Gastroesophageal sphincter (tissue), 3 donors: ENCODE results near the gene CAMSAP1.

ENCODE experiments used
- CTCF ChIP-seq, 4 experiments: fragments of 200-600 bp in 2 of 4; fragments of 450-650 bp in 2 of 4; sonication (generic) in 1 of 4; IDR thresholded peaks; one replicate each; pipeline ENCODE4 v1.5.1; 2017 to 2019; ENCODE audit warnings: antibody characterized with exemption in 4 of 4, mild to moderate bottlenecking in 2 of 4, moderate library complexity in 2 of 4
- EP300 ChIP-seq: sonication (generic); formaldehyde crosslinking; IDR thresholded peaks from one replicate; pipeline ENCODE4 v1.6.1; 2017; ENCODE audit warnings: antibody characterized with exemption, mild to moderate bottlenecking
- POLR2AphosphoS5 ChIP-seq: sonication (generic); formaldehyde crosslinking; IDR thresholded peaks from one replicate; pipeline ENCODE4 v1.6.1; 2017; ENCODE audit warnings: antibody characterized with exemption

- TF ChIP-seq CTCF (IDR thresholded peaks at IDR 0.05) (no peak), EP300 (no peak), POLR2AphosphoS5 (no peak)
Measured at GRCh38 chr9:135762921-135763320, 144.4 kb downstream of the CAMSAP1 start.
